Cerebellar cortex (tissue), 1 donor: ENCODE measurements around the gene HPS1.
A peak's percentile ranks its signal among the peaks of the same experiment; 100 is the strongest.

Experiments
- DNase-seq: peaks from one replicate; pipeline ENCODE4 v3.0.0-alpha.2; 2015; ENCODE audit warnings: low spot score

HPS1 gene

GRCh38 chr10:98463976-98464754 lies 17.4 kb upstream of the HPS1 start:
- DNase-seq, result no peak

DNA sequence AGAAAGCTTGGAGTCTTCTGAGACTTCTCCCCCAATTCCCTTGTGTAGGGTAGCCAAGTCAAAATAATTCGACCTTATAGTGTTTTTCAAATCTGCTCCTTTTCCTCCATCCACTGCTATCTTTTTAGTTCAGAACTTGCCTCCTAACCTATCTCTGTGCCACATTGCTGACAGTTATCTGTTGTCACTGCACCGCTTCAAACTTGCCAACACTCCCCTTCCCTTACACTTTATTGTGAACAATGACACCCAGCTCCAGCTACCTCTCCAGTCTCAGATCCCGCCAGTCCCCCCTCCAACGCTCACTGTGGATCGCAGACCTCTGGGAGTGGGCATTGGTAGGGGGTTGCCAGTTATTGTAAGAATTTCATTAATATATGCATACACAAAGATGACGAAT lies 16.3 kb upstream of the HPS1 start:
- DNase-seq, result no peak

DNA sequence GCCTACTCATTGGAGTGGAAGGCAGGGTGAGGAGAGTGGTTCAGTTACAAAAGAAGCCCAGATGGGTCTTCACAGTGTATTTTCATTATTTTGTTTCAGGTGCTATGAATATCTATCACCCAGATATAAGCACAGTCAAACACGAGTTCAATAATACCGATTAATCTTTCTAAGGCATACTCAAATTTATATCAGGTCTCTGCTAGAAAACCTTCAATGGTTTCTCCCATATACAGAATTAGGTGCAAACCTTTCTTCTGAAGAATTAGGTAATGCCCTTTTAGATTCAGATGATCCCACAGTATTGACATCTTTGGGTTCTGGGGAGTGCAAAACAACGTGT lies 14.7 kb upstream of the HPS1 start:
- DNase-seq, result no peak

DNA sequence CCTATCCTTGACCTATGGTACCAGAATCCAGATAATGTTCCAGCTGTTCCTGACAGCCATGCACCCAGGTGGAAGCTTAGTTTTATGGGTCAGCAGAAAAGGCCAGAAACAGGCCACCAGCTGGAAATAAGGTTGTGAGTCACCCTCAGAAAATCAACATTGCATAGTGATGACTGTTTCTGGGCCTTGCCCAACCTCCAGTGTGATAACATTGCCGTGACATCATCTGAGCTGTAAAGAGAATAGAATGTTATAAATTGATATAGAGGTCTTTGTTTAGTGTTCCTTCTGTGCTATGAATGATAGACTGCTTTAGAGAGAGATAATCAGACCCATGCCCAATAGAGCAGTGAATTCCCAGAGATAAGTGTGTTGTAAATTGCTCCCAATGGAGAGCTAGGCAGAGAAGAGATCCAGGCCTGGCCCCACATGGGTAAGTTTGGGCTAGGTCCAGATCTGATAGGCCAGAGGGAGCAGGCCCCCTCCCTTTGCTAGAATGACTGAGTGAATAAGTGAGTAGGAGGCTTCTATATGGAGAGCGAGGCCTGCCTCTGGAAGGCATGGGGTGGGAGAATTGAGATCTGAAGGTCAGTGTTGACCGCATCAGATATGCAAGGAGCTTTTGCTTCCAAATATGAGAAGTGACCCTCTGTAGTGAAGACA lies 14.2 kb upstream of the HPS1 start:
- no peak for DNase-seq

- no peak for DNase-seq
These were observed 12.4 kb upstream of the HPS1 start for GRCh38 chr10:98458809-98459784.

DNA sequence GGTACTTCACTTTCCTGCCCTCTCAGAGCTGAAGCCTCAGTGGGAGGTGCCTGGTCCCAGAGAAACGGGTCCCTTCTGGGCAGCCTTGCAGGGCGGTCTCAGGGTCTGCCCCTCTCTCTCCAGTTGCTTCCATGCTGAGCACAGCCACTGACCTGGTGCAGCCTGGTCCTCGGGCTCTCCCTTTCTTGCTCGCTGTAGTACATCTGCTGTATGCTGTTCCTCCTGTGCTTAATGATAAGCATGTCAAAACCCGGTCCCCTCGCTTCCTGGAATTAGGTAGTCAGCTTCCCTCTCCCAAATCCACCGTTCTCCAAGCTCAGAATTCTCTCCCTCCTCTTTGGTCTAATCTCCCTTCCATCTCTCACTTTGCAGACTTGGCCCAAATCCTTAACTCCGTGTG lies 11.0 kb upstream of the HPS1 start:
- DNase-seq, result no peak

- no peak for DNase-seq
These were observed 10.1 kb upstream of the HPS1 start for GRCh38 chr10:98456686-98457482.

DNA sequence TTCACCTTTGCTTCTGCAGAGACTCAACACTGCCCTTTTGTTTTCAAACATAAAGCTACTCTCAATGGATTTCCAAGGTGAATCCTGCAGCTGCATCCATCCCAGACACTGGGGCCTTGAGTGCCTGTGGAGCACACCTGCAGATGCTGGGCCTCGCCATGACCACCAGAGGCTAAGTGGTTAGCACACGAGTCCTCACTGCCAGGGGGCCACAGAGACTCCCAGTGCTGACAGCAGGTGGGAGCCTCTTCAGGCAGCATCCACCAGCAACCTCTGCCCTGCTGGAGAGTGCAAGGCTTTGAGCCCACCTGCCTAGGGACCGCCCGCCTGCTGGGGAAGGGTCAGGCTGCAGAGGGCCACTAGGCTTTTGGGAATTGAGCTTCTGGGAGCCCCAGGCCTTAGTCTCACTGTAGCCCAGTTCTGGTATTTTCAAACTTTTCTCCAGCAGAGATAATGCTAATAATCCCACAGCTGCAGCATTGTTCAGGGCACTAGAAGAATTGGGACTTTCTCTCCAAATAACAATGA lies 9.4 kb upstream of the HPS1 start:
- no peak for DNase-seq

DNA sequence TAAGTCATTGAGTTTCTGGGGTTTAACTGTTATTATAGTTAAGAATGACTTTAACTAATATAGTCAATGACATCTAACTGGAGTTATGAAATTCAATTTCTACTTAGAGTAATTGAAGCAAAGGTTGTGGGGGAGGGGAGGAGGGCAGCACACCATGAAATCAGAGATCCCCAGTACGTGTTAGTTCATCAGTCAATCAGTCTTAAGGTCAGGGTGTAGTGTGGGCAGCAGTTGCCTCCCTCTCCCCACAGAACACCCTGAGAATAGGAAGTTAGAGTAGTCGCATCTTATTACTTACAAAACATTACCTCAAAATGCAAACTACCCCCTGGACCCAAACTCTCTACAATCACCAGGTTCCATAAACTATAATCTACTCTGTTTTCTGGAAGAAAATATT lies 7.0 kb upstream of the HPS1 start:
- no peak for DNase-seq

- no peak for DNase-seq
These were observed 3.9 kb upstream of the HPS1 start for GRCh38 chr10:98450618-98451017.

GRCh38 chr10:98449287-98449686 lies 2.6 kb upstream of the HPS1 start:
- DNase-seq, result no peak

GRCh38 chr10:98446151-98446660 lies 529 bp downstream of the HPS1 start:
- peak; percentile 62 for DNase-seq

- DNase-seq, result peak; percentile 47
These were observed 1.4 kb downstream of the HPS1 start for GRCh38 chr10:98445200-98445812.

GRCh38 chr10:98444314-98445006 lies 2.3 kb downstream of the HPS1 start:
- DNase-seq, result no peak

DNA sequence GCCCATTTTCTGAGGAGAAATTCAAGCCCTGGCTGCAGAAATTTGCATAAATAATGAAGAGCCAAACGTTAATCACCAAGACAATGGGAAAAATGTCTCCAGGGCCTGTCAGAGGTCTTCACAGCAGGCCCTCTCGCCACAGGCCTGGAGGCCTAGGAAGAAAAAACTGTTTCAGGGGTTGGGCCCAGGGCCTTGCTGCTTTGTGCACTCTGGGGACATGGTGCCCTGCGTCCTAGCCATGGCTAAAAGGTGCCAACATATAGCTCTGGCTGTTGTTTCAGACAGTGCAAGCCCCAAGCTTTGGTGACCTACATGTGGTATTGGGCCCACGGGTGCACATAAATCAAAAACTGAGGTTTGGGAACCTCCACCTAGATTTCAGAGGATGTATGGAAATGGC lies 8.0 kb downstream of the HPS1 start:
- no peak for DNase-seq

DNA sequence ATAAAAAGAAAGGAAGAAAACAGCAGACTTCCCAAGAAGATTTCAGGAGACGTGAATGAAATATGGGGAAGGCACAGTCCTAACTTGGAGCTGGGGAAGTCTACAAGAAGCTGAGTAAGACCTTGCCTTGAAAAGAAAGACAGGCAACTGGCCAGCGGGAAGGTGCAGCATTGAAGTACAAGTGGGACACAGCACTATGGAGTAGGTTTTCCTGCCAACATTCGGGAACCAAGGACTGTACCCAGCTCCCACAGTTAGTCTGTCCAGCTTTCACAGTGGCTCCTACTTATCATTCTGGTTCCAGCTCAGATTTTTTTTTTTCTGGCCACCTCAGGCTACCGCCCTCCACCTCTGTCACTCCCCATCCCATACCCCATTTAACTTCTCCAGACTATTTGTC lies 10.0 kb downstream of the HPS1 start:
- no peak for DNase-seq

DNA sequence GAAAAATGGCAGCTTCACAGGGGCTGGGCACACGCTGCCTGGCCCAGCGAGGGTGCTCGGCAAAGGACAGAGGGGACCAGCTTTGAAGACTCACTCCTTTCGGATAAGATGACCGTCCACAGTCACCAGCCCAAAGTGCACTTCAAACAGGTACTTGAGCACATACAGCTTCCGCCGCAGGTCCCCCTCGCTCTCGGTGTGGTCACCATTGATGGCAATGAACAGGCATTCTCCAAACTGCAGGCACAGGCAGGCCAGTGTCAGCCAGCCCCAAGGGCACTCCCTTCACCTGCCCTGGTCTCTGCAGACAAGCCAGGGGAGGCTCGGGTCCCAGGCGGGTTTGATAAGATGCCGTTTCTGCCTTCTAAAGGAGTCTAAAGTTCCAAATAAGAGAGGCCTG lies 11.6 kb downstream of the HPS1 start:
- no peak for DNase-seq

- DNase-seq, result no peak
These were observed 12.6 kb downstream of the HPS1 start for GRCh38 chr10:98433881-98434732.

GRCh38 chr10:98433371-98433770 lies 13.4 kb downstream of the HPS1 start:
- no peak for DNase-seq
